ENCODE measurements around the gene SPESP1. TPM values are rescaled to one million over a fixed set of nuclear protein-coding genes. Genes with fewer than 3 reads are reported as not detected.

The SPESP1 gene
- polyA plus RNA-seq, 1 donor (not counting 4 experiments of a cell fraction or from before 2014, with no cell fraction given) = 5.3 TPM

GRCh38 chr15:68967948-68968347 lies 37.6 kb downstream of the SPESP1 start:
- Histone ChIP-seq H2AFZ (ENCODE audit: control insufficient read depth, low read length) (no peak overlapping the region), H3K9ac (ENCODE audit: control insufficient read depth, extremely low read depth, insufficient read depth, low read length) (no peak overlapping the region), H3K4me2 (ENCODE audit: control insufficient read depth, extremely low read depth, insufficient read depth, low read depth, low read length) (no peak overlapping the region), H3K4me1 (ENCODE audit: control insufficient read depth, extremely low read depth, insufficient read depth, low read length) (no peaks in the 10 kb centered on the region), H3K36me3 (ENCODE audit: control insufficient read depth in 2 of 2, extremely low read depth in 1 of 2, insufficient read depth in 2 of 2, low read length in 2 of 2) (no peaks in the 10 kb centered on the region), H3K79me2 (ENCODE audit: control insufficient read depth, insufficient read depth, low read length) (no peaks in the 10 kb centered on the region), H3K9me3 (ENCODE audit: control insufficient read depth, low read depth, low read length) (no peaks in the 10 kb centered on the region), H3K27me3 (ENCODE audit: control insufficient read depth, extremely low read depth, insufficient read depth, low read length) (peaks cover 3% of the 10 kb centered on the region), H3K4me3 (ENCODE audit: control insufficient read depth in 2 of 3, extremely low read depth in 1 of 3, insufficient read depth in 2 of 3, low read depth in 1 of 3, low read length in 3 of 3) (no peak overlapping the region), H4K20me1 (ENCODE audit: control insufficient read depth, extremely low read depth, insufficient read depth, low read length) (no peaks in the 10 kb centered on the region), H3K9me1 (ENCODE audit: control insufficient read depth, extremely low read depth, insufficient read depth, low read length) (no peaks in the 10 kb centered on the region), H3K27ac (ENCODE audit: control insufficient read depth, insufficient read depth, low read length) (no peak overlapping the region)
- DNase-seq (ENCODE audit: low read depth, low spot score) (no peak), FAIRE-seq (no peak)
- dilution Hi-C loops (cut with MboI; ENCODE audit: extremely low pct_ligation_motif_present, low sequenced_read_pairs) = no loop called here
- no peak for TF ChIP-seq EZH2 (IDR thresholded peaks at IDR 0.05; ENCODE audit: low read length)
- no peak for TF ChIP-seq CTCF (optimal IDR thresholded peaks at IDR 0.05 in 1 of 3, IDR thresholded peaks at IDR 0.05 in 1 of 3, conservative IDR thresholded peaks at IDR 0.05 in 1 of 3; ENCODE audit: extremely low read depth in 1 of 3, insufficient read depth in 2 of 3, low read length in 3 of 3)

DNA sequence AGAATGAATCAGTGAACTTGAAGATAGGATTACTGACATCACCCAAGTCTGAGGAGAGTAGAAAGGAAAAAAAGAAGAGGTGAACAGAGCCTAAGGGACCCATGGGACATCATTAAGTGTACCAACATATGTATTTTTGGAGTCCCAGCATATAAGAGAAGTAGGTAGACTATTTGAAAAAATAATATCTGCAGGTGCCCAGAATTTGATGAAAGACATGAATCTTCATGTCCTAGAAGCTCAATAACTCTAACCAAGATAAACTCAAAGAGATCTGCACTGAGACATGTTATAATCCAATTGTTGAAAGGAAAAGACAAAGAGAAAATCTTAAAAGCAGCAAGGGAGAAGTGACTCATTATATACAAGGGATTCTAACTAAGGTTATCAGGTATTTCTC lies 39.0 kb downstream of the SPESP1 start:
- FAIRE-seq = no peak
- dilution Hi-C loops (cut with MboI; ENCODE audit: extremely low pct_ligation_motif_present, low sequenced_read_pairs) = no loop called here
- TF ChIP-seq EZH2 (IDR thresholded peaks at IDR 0.05; ENCODE audit: low read length) (no peak), CTCF (optimal IDR thresholded peaks at IDR 0.05 in 1 of 3, IDR thresholded peaks at IDR 0.05 in 1 of 3, conservative IDR thresholded peaks at IDR 0.05 in 1 of 3; ENCODE audit: extremely low read depth in 1 of 3, insufficient read depth in 2 of 3, low read length in 3 of 3) (no peak)

More for the DNA sequence above, 39.0 kb downstream of the SPESP1 start:
- Histone ChIP-seq H3K4me3 (ENCODE audit: control insufficient read depth in 2 of 3, extremely low read depth in 1 of 3, insufficient read depth in 2 of 3, low read depth in 1 of 3, low read length in 3 of 3) (no peak overlapping the region), H4K20me1 (ENCODE audit: control insufficient read depth, extremely low read depth, insufficient read depth, low read length) (no peaks in the 10 kb centered on the region), H3K4me2 (ENCODE audit: control insufficient read depth, extremely low read depth, insufficient read depth, low read depth, low read length) (no peak overlapping the region), H3K27ac (ENCODE audit: control insufficient read depth, insufficient read depth, low read length) (no peak overlapping the region), H3K9me1 (ENCODE audit: control insufficient read depth, extremely low read depth, insufficient read depth, low read length) (no peaks in the 10 kb centered on the region), H3K36me3 (ENCODE audit: control insufficient read depth in 2 of 2, extremely low read depth in 1 of 2, insufficient read depth in 2 of 2, low read length in 2 of 2) (no peaks in the 10 kb centered on the region), H3K9ac (ENCODE audit: control insufficient read depth, extremely low read depth, insufficient read depth, low read length) (no peak overlapping the region), H3K27me3 (ENCODE audit: control insufficient read depth, extremely low read depth, insufficient read depth, low read length) (peaks cover 3% of the 10 kb centered on the region), H2AFZ (ENCODE audit: control insufficient read depth, low read length) (no peak overlapping the region), H3K9me3 (ENCODE audit: control insufficient read depth, low read depth, low read length) (no peaks in the 10 kb centered on the region), H3K4me1 (ENCODE audit: control insufficient read depth, extremely low read depth, insufficient read depth, low read length) (no peaks in the 10 kb centered on the region), H3K79me2 (ENCODE audit: control insufficient read depth, insufficient read depth, low read length) (no peaks in the 10 kb centered on the region)
- no peak for DNase-seq (ENCODE audit: low read depth, low spot score)

Data from keratinocyte (primary cell).